ENCODE data around the gene OGFRL1. TPM values are rescaled to one million over a fixed set of nuclear protein-coding genes. Genes with fewer than 3 reads are reported as not detected.

Gene OGFRL1
- total RNA-seq, 1 donor from 2014 or later: 26.9 TPM

DNA sequence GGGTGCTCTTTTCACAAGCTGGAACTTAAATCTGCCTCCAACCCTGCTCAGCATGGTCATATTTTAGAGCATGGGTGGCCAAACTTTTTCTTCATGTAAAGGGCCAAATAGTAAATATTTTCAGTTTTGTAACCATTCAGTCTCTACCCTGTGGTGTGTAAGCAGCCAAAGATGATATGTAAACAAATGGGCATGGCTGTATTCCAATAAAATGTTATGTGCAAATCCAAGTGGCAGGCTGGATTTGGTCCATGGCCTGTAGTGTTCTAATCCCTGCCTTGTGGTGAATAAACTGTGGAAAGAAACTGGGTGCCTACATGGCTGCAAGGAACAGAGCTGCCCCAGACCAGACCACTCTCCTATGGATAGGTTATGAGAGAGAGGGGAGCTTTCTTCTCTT, 32.7 kb downstream of the OGFRL1 start:
- intact Hi-C loops (cut with DNase I): no loop called here
- no peak for DNase-seq
- TF ChIP-seq, protein P1, sequence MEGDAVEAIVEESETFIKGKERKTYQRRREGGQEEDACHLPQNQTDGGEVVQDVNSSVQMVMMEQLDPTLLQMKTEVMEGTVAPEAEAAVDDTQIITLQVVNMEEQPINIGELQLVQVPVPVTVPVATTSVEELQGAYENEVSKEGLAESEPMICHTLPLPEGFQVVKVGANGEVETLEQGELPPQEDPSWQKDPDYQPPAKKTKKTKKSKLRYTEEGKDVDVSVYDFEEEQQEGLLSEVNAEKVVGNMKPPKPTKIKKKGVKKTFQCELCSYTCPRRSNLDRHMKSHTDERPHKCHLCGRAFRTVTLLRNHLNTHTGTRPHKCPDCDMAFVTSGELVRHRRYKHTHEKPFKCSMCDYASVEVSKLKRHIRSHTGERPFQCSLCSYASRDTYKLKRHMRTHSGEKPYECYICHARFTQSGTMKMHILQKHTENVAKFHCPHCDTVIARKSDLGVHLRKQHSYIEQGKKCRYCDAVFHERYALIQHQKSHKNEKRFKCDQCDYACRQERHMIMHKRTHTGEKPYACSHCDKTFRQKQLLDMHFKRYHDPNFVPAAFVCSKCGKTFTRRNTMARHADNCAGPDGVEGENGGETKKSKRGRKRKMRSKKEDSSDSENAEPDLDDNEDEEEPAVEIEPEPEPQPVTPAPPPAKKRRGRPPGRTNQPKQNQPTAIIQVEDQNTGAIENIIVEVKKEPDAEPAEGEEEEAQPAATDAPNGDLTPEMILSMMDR (IDR thresholded peaks at IDR 0.05): no peak
- no peak overlapping the region for H3K4me3 ChIP-seq
- no peaks in the 10 kb centered on the region for H3K36me3 ChIP-seq
- H3K27ac ChIP-seq: no peak overlapping the region
- H3K4me1 ChIP-seq: no peaks in the 10 kb centered on the region
- H3K9me3 ChIP-seq: no peaks in the 10 kb centered on the region
- peak in 1 of 2 donors; percentile 9 for ATAC-seq
- H3K27me3 ChIP-seq (ENCODE audit: low read depth): no peaks in the 10 kb centered on the region

DNA sequence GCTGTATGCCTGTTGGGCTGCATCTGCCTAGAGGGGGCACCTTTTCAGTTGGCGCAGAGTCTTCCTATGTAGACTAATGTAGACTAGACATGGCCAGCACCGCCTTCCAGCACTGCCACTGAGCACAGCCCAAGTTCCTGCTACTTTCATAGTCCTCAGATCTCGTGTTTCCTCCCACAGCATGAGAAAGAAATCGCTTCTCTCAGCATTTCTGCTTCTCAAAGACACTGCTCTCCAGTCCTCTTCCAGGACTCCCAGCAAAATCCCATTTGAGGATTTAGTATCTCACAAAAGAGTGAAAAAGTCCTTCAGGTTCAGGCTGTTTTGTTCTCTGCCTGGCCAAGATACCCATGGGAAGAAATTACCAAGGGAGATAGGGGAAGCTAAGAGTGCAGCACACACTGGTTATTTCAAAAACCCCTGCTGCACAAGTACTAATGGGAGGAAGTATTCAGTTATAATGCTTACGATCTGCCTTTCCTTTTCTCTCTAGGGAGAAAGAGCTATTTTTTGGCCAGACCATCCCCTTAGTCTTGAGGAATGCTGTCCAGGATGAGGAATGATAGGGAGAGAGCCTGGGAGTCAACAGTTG, 35.7 kb downstream of the OGFRL1 start:
- H3K27me3 ChIP-seq (ENCODE audit: low read depth): no peaks in the 10 kb centered on the region
- intact Hi-C loops (cut with DNase I): no loop called here
- ATAC-seq: peak in 1 of 2 donors; percentile 35
- H3K36me3 ChIP-seq: no peaks in the 10 kb centered on the region
- no peak overlapping the region for H3K4me3 ChIP-seq
- no peak for DNase-seq
- H3K27ac ChIP-seq: no peak overlapping the region
- TF ChIP-seq, protein P1 (IDR thresholded peaks at IDR 0.05): no peak
- no peaks in the 10 kb centered on the region for H3K9me3 ChIP-seq
- H3K4me1 ChIP-seq: peaks cover 11% of the 10 kb centered on the region

DNA sequence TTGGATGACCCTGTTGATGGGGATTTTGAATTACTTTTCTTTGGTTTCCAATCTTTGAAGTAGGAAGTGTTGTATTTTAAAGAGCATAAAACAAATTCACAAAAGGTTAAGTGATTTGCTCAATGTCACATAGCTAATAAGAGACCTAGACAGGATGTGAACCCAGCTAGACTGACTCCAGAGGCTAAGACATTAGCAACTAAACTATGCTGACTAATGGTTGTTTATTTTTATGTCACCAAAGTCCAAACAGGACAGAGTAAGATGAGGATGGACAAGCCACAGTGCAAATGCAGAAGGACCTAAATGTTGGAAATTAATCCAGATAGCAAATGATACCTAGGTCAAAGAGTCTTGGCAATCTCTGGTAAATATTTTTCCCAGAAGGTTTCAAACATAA, 38.0 kb downstream of the OGFRL1 start:
- no peak overlapping the region for H3K27ac ChIP-seq
- ATAC-seq: no peak
- DNase-seq: no peak
- H3K9me3 ChIP-seq: no peaks in the 10 kb centered on the region
- peaks cover 11% of the 10 kb centered on the region for H3K4me1 ChIP-seq
- H3K4me3 ChIP-seq: no peak overlapping the region
- no peaks in the 10 kb centered on the region for H3K27me3 ChIP-seq (ENCODE audit: low read depth)
- intact Hi-C loops (cut with DNase I): no loop called here
- H3K36me3 ChIP-seq: no peaks in the 10 kb centered on the region
- TF ChIP-seq, protein P1 (IDR thresholded peaks at IDR 0.05): no peak

DNA sequence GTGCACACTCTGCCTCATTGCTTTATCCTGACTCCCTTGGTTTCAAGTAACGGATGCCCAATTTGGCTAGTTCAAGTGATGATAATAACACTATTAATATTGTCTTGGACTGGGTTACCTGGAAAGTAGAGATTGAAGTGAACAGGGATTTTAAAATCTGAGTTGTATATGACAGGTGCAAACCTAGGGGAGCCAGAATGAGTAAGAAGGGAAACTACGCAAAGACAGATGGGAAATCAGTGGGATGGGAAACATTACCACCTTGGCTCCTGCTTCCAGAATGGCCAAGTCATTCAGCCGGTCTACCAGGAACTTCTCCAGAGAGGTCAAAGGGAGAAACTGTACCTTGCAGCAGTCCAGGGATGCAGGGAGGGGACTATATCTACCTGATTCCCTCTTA, 41.9 kb downstream of the OGFRL1 start:
- Histone ChIP-seq H3K27me3 (ENCODE audit: low read depth) (no peaks in the 10 kb centered on the region), H3K9me3 (no peaks in the 10 kb centered on the region), H3K27ac (no peak overlapping the region), H3K36me3 (no peaks in the 10 kb centered on the region), H3K4me1 (peaks cover 36% of the 10 kb centered on the region), H3K4me3 (no peak overlapping the region)
- TF ChIP-seq, protein P1 (IDR thresholded peaks at IDR 0.05): no peak
- ATAC-seq (no peak), DNase-seq (no peak)
- intact Hi-C loops (cut with DNase I): no loop called here

DNA sequence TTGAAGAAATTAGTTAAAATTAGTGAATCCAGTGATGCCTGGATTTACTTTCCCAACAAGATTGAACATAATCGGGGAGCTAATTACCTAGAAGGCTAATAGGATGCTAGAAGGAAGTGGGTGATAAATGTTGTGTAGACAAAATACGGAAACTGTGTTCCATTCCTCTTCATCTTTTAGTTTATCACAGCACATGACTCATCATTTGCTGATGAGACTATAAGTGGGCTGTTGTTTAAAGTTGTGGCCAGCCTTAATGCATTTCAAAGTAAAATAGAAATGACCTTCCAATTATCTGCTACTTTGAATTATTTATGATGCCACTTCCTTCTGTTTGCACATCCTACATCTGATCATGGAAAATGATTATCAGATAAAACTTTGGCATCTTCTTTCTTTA, 43.4 kb downstream of the OGFRL1 start:
- no peak overlapping the region for H3K4me3 ChIP-seq
- DNase-seq (no peak), ATAC-seq (no peak)
- TF ChIP-seq, protein P1 (IDR thresholded peaks at IDR 0.05): no peak
- H3K27ac ChIP-seq: no peak overlapping the region
- intact Hi-C loops (cut with DNase I): no loop called here
- H3K27me3 ChIP-seq (ENCODE audit: low read depth): no peaks in the 10 kb centered on the region
- peaks cover 33% of the 10 kb centered on the region for H3K4me1 ChIP-seq
- no peaks in the 10 kb centered on the region for H3K9me3 ChIP-seq
- no peaks in the 10 kb centered on the region for H3K36me3 ChIP-seq
